Measurements from ENCODE around the gene HOXB7.

The HOXB7 gene

GRCh38 chr17:48564188-48565021, 46.4 kb downstream of the HOXB7 start:
- no peak for DNase-seq

- DNase-seq, result no peak
Observed at GRCh38 chr17:48563867-48564187, 47.0 kb downstream of the HOXB7 start.

GRCh38 chr17:48563385-48563838, 47.4 kb downstream of the HOXB7 start:
- no peak for DNase-seq

GRCh38 chr17:48562934-48563333, 47.9 kb downstream of the HOXB7 start:
- no peak for DNase-seq

- no peak for DNase-seq
Observed at GRCh38 chr17:48561884-48562810, 48.7 kb downstream of the HOXB7 start.

- DNase-seq, result no peak
Observed at GRCh38 chr17:48559840-48560817, 50.7 kb downstream of the HOXB7 start.

GRCh38 chr17:48559122-48559839, 51.5 kb downstream of the HOXB7 start:
- no peak for DNase-seq

GRCh38 chr17:48558831-48559121, 52.0 kb downstream of the HOXB7 start:
- no peak for DNase-seq

- DNase-seq, result no peak
Observed at GRCh38 chr17:48558057-48558830, 52.6 kb downstream of the HOXB7 start.

Measured in stimulated activated naive CD4-positive, alpha-beta T cell (primary cell).